Embryonic facial prominence (tissue), 1 donor: ENCODE results near the gene PPP1R15B.

ENCODE experiments used
- DNase-seq: peaks from one replicate; pipeline ENCODE4 v3.0.0-alpha.2; 2016; ENCODE audit errors: extremely low spot score

Gene PPP1R15B

GRCh38 chr1:204411451-204412204, at the start of gene PPP1R15B:
TSS of gene PPP1R15B (minus strand) at chr1:204411817. CDS start at chr1:204411411, 406 bp downstream.
- peak; percentile 99 for DNase-seq

GRCh38 chr1:204460346-204460745, 48.7 kb upstream of the PPP1R15B start:
- no peak for DNase-seq

GRCh38 chr1:204459706-204460105, 48.1 kb upstream of the PPP1R15B start:
- DNase-seq: no peak

- DNase-seq: no peak
These were observed 46.0 kb upstream of the PPP1R15B start for GRCh38 chr1:204457666-204458065.

GRCh38 chr1:204456826-204457442, 45.3 kb upstream of the PPP1R15B start:
- DNase-seq: peak; percentile 18

GRCh38 chr1:204455831-204456145, 44.2 kb upstream of the PPP1R15B start:
- no peak for DNase-seq

GRCh38 chr1:204455063-204455830, 43.6 kb upstream of the PPP1R15B start:
- DNase-seq: no peak

- DNase-seq: no peak
These were observed 42.9 kb upstream of the PPP1R15B start for GRCh38 chr1:204454476-204454875.

- DNase-seq: no peak
These were observed 41.6 kb upstream of the PPP1R15B start for GRCh38 chr1:204453141-204453772.

GRCh38 chr1:204451352-204452124, 39.9 kb upstream of the PPP1R15B start:
- DNase-seq: no peak

GRCh38 chr1:204450461-204451257, 39.0 kb upstream of the PPP1R15B start:
- no peak for DNase-seq

GRCh38 chr1:204449678-204450280, 38.2 kb upstream of the PPP1R15B start:
- DNase-seq: no peak

GRCh38 chr1:204448991-204449677, 37.5 kb upstream of the PPP1R15B start:
- DNase-seq: no peak

- no peak for DNase-seq
These were observed 36.8 kb upstream of the PPP1R15B start for GRCh38 chr1:204448344-204448964.

- DNase-seq: no peak
These were observed 36.1 kb upstream of the PPP1R15B start for GRCh38 chr1:204447736-204448135.

- no peak for DNase-seq
These were observed 35.6 kb upstream of the PPP1R15B start for GRCh38 chr1:204447190-204447589.

- no peak for DNase-seq
These were observed 34.9 kb upstream of the PPP1R15B start for GRCh38 chr1:204446413-204447111.

GRCh38 chr1:204445860-204446412, 34.3 kb upstream of the PPP1R15B start:
- DNase-seq: no peak
